ENCODE data around the gene HBP1. TPM values are rescaled to one million over a fixed set of nuclear protein-coding genes. Genes with fewer than 3 reads are reported as not detected.

HBP1 gene
- total and polyA plus RNA-seq, 2 of the 13 experiments (the other 11 are each of a cell fraction or from before 2014, with no cell fraction given), result 22.9 to 44.1 TPM

DNA sequence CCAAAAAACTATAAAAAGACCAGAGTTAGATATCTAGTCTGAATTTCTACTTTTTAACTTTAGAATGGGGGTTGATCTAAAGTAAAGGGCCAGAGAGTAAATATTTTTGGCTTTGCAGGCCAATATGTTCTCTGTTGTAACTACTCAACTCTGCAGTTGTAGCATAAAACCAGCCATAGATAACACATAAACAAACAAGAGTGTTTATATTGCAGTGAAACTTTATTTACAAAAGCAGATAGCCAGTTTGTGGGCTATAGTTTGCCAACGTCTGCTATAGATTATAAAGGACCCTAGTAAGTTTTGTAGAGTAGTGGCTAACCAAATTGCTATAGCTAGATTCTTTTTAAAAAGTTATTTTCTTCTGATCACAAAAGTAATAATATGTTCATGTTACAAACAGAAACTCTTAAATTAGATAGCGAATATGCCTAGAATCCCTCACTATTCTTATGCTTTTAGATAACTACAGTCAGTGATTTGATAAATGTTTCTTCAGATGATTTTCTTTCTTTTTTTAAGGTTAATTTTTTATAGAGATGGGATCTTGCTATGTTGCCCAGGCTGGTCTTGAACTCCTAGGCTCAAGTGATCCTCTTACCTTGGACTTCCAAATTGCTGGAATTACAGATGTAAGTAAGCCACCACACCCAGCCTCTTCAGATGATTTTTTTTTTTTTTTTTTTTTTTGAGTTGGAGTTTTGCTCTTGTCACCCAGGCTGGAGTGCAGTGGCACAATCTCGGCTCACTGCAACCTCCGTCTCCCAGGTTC, 23.6 kb upstream of the HBP1 start:
- FAIRE-seq (no peak), ATAC-seq (no peak)
- CTCF ChIA-PET (ENCODE audit: low intra/inter-chr PET ratio, low total read pairs), result no interaction called here
- TF ChIP-seq EED (CRISPR knock-in tag; IDR thresholded peaks at IDR 0.05) (no peak), NAIF1 (CRISPR knock-in tag; IDR thresholded peaks at IDR 0.05; ENCODE audit: borderline replicate concordance) (no peak), REXO4 (CRISPR knock-in tag; IDR thresholded peaks at IDR 0.05; ENCODE audit: borderline replicate concordance) (no peak), JUN (CRISPR knock-in tag; IDR thresholded peaks at IDR 0.05) (no peak), ZSCAN30 (CRISPR knock-in tag; IDR thresholded peaks at IDR 0.05) (no peak), PRDM10 (CRISPR knock-in tag; IDR thresholded peaks at IDR 0.05; ENCODE audit: low read depth) (no peak), ZSCAN21 (CRISPR knock-in tag; IDR thresholded peaks at IDR 0.05; ENCODE audit: borderline replicate concordance) (no peak), KLF9 (CRISPR knock-in tag; IDR thresholded peaks at IDR 0.05; ENCODE audit: low read depth) (no peak), ZNF776 (CRISPR knock-in tag; IDR thresholded peaks at IDR 0.05) (no peak), KLF6 (CRISPR knock-in tag; IDR thresholded peaks at IDR 0.05) (no peak), TEAD2 (CRISPR knock-in tag; IDR thresholded peaks at IDR 0.05) (no peak)
- TF ChIP-seq, protein P1, sequence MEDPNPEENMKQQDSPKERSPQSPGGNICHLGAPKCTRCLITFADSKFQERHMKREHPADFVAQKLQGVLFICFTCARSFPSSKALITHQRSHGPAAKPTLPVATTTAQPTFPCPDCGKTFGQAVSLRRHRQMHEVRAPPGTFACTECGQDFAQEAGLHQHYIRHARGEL (CRISPR knock-in tag; IDR thresholded peaks at IDR 0.05), result no peak
- TF ChIP-seq, protein P2, sequence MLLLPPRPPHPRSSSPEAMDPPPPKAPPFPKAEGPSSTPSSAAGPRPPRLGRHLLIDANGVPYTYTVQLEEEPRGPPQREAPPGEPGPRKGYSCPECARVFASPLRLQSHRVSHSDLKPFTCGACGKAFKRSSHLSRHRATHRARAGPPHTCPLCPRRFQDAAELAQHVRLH (CRISPR knock-in tag; IDR thresholded peaks at IDR 0.05; ENCODE audit: borderline replicate concordance, low read depth), result no peak
- TF ChIP-seq, protein P3, sequence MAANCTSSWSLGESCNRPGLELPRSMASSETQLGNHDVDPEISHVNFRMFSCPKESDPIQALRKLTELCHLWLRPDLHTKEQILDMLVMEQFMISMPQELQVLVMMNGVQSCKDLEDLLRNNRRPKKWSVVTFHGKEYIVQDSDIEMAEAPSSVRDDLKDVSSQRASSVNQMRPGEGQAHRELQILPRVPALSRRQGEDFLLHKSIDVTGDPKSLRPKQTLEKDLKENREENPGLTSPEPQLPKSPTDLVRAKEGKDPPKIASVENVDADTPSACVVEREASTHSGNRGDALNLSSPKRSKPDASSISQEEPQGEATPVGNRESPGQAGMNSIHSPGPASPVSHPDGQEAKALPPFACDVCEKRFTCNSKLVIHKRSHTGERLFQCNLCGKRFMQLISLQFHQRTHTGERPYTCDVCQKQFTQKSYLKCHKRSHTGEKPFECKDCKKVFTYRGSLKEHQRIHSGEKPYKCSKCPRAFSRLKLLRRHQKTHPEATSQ (CRISPR knock-in tag; IDR thresholded peaks at IDR 0.05; ENCODE audit: borderline replicate concordance), result no peak
- TF ChIP-seq, protein P4, sequence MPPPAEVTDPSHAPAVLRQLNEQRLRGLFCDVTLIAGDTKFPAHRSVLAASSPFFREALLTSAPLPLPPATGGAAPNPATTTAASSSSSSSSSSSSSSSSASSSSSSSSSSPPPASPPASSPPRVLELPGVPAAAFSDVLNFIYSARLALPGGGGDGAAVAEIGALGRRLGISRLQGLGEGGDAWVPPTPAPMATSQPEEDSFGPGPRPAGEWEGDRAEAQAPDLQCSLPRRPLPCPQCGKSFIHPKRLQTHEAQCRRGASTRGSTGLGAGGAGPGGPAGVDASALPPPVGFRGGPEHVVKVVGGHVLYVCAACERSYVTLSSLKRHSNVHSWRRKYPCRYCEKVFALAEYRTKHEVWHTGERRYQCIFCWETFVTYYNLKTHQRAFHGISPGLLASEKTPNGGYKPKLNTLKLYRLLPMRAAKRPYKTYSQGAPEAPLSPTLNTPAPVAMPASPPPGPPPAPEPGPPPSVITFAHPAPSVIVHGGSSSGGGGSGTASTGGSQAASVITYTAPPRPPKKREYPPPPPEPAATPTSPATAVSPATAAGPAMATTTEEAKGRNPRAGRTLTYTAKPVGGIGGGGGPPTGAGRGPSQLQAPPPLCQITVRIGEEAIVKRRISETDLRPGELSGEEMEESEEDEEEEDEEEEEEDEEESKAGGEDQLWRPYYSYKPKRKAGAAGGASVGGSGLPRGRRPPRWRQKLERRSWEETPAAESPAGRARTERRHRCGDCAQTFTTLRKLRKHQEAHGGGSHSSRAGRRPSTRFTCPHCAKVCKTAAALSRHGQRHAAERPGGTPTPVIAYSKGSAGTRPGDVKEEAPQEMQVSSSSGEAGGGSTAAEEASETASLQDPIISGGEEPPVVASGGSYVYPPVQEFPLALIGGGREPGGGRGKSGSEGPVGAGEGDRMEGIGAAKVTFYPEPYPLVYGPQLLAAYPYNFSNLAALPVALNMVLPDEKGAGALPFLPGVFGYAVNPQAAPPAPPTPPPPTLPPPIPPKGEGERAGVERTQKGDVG (CRISPR knock-in tag; IDR thresholded peaks at IDR 0.05; ENCODE audit: borderline replicate concordance), result no peak

More for the DNA sequence above, 23.6 kb upstream of the HBP1 start:
- Histone ChIP-seq H3K4me3 (replicated peaks in 1 of 3; ENCODE audit: insufficient read depth in 1 of 3, low read depth in 2 of 3, low read length in 3 of 3) (no peak overlapping the region), H4K20me1 (ENCODE audit: insufficient read depth, low read length) (no peaks in the 10 kb centered on the region), H3K27me3 (ENCODE audit: control insufficient read depth in 1 of 2, insufficient read depth in 2 of 2, low read length in 2 of 2) (no peaks in the 10 kb centered on the region), H3K4me2 (ENCODE audit: low read depth, low read length) (no peak overlapping the region), H3K79me2 (ENCODE audit: insufficient read depth, low read length) (no peaks in the 10 kb centered on the region), H3K36me3 (replicated peaks in 1 of 2; ENCODE audit: control insufficient read depth in 1 of 2, insufficient read depth in 2 of 2, low read length in 2 of 2) (no peaks in the 10 kb centered on the region), H3K9ac (ENCODE audit: insufficient read depth, low read depth, low read length) (no peak overlapping the region), H2AFZ (ENCODE audit: low read length) (no peak overlapping the region), H3K9me3 (ENCODE audit: low read length) (no peaks in the 10 kb centered on the region), H3K4me1 (ENCODE audit: insufficient read depth, low read length) (no peaks in the 10 kb centered on the region), H3K27ac (ENCODE audit: extremely low read length, insufficient read depth, low read length) (no peak overlapping the region)
- POLR2A ChIA-PET, result no interaction called here
- no TSS peak for BruUV-seq (replicated peaks)
- no peak for DNase-seq (ENCODE audit: low spot score)
- WGBS (ENCODE audit: low lambda C conversion rate), result 23% methylated on average over 4 of the region's 4 CpGs
- in situ Hi-C loops (cut with HindIII; ENCODE audit: extremely low pct_ligation_motif_present, low pct_unique_long_range_greater_than_20kb) (loop anchor here (5.0 kb wide), 2 partner anchors 198 to 353 kb away; no protein-coding TSS in a partner anchor), intact Hi-C loops (cut with micrococcal nuclease; ENCODE audit: unreplicated experiment) (loop anchor here (5.0 kb wide), 1 partner anchor 357 kb away; no protein-coding TSS in a partner anchor)

Measured in HepG2 (cell line).